Gastrocnemius medialis (tissue), 4 donors: ENCODE measurements around the gene TAS2R40.

Source experiments
- POLR2A ChIP-seq, 2 donors: fragments of 450-650 bp; IDR thresholded peaks; one replicate each; pipeline ENCODE4 v1.6.1; 2017; ENCODE audit warnings: antibody characterized with exemption in 2 of 2, mild to moderate bottlenecking in 2 of 2, moderate library complexity in 2 of 2
- TF ChIP-seq, protein P1 (sequence below), 5 experiments: fragments of 450-650 bp in 3 of 5; fragments of 200-600 bp in 2 of 5; sonication (generic) in 2 of 5; IDR thresholded peaks in 4 of 5; conservative IDR thresholded peaks in 1 of 5; 1 replicate in 4 of 5; 2 replicates in 1 of 5; pipeline ENCODE4 v1.5.1; 2016 to 2019; ENCODE audit warnings: antibody characterized with exemption in 5 of 5, mild to moderate bottlenecking in 3 of 5, moderate library complexity in 3 of 5

GRCh38 chr7:143216151-143216550 lies 5.7 kb upstream of the TAS2R40 start:
- TF ChIP-seq, protein P1, sequence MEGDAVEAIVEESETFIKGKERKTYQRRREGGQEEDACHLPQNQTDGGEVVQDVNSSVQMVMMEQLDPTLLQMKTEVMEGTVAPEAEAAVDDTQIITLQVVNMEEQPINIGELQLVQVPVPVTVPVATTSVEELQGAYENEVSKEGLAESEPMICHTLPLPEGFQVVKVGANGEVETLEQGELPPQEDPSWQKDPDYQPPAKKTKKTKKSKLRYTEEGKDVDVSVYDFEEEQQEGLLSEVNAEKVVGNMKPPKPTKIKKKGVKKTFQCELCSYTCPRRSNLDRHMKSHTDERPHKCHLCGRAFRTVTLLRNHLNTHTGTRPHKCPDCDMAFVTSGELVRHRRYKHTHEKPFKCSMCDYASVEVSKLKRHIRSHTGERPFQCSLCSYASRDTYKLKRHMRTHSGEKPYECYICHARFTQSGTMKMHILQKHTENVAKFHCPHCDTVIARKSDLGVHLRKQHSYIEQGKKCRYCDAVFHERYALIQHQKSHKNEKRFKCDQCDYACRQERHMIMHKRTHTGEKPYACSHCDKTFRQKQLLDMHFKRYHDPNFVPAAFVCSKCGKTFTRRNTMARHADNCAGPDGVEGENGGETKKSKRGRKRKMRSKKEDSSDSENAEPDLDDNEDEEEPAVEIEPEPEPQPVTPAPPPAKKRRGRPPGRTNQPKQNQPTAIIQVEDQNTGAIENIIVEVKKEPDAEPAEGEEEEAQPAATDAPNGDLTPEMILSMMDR (IDR thresholded peaks at IDR 0.05 in 4 of 5, conservative IDR thresholded peaks at IDR 0.05 in 1 of 5), result no peak
- TF ChIP-seq POLR2A (IDR thresholded peaks at IDR 0.05), result no peak
